GM12878 (cell line): ENCODE data around the gene MAST3. TPM values are rescaled to one million over a fixed set of nuclear protein-coding genes. Genes with fewer than 3 reads are reported as not detected.

Experiments
- ATAC-seq: fragments of 200-7000 bp; cut with Tn5 transposase; 3 replicates; pipeline ENCODE4 v1.9.1; 2020; ENCODE audit warnings: mild to moderate bottlenecking, moderate library complexity
- BruUV-seq: library from RNA; stranded (reverse); fragments of 400-500 nt; replicated peaks from 2 replicates; lab custom pipeline; 2021; lab: Mats Ljungman, UMichigan
- CTCF ChIA-PET: fragments of 300-600 bp; sonication (Branson Sonifier 250); formaldehyde crosslinking; extraction: SDS; loops from one replicate; lab custom pipeline; 2021; ENCODE audit warnings: inconsistent platforms; lab: Yijun Ruan, JAX
- POLR2A ChIA-PET: fragments of 350-600 bp; formaldehyde crosslinking; extraction: SDS; loops from one replicate; lab custom pipeline; 2021; ENCODE audit warnings: inconsistent platforms; lab: Charles Lee
- RAD21 ChIA-PET: fragments of 300-600 bp; sonication (Branson Sonifier 250); formaldehyde crosslinking; loops from one replicate; lab custom pipeline; 2023; ENCODE audit warnings: antibody characterized with exemption; ENCODE audit not compliant: unreplicated experiment; lab: Charles Lee
- SMC1A ChIA-PET: fragments of 300-600 bp; sonication (Branson Sonifier 250); formaldehyde crosslinking; loops from one replicate; lab custom pipeline; 2023; ENCODE audit not compliant: unreplicated experiment, uncharacterized antibody; lab: Charles Lee
- DNase-seq: peaks from one replicate; pipeline ENCODE4 v3.0.0-alpha.2; 2011; ENCODE audit warnings: low read depth, low spot score
- FAIRE-seq: peaks from 3 replicates; lab custom pipeline; 2011; peaks lifted over from hg19 to GRCh38; lab: Jason Lieb, UNC
- H2AFZ ChIP-seq: 2 replicates; pipeline ENCODE4 v1.6.0; 2011; ENCODE audit warnings: low read depth, low read length, control low read depth; ENCODE audit not compliant: control insufficient read depth
- H3K27ac ChIP-seq: 2 replicates; pipeline ENCODE4 v1.5.1; 2011; ENCODE audit warnings: control low read depth; ENCODE audit not compliant: control insufficient read depth, insufficient read depth
- H3K27me3 ChIP-seq, 2 experiments: replicated peaks in 1 of 2; 2 replicates each; pipeline versions ENCODE4 v1.6.0 to v1.6.1; 2011; ENCODE audit warnings: low read length in 1 of 2; ENCODE audit not compliant: control insufficient read depth in 2 of 2, insufficient read depth in 2 of 2
- H3K36me3 ChIP-seq, 2 experiments: 2 replicates each; pipeline ENCODE4 v1.5.1; 2011; ENCODE audit warnings: low read length in 1 of 2; ENCODE audit not compliant: control insufficient read depth in 2 of 2, insufficient read depth in 2 of 2
- H3K4me1 ChIP-seq: 2 replicates; pipeline ENCODE4 v1.6.1; 2011; ENCODE audit warnings: mild to moderate bottlenecking, low read length, moderate library complexity, mixed read lengths; ENCODE audit not compliant: control insufficient read depth, insufficient read depth
- H3K4me2 ChIP-seq: 2 replicates; pipeline ENCODE4 v1.6.0; 2011; ENCODE audit warnings: control low read depth; ENCODE audit not compliant: control insufficient read depth, insufficient read depth
- H3K4me3 ChIP-seq: fragments of 200-600 bp; sonication (generic); 2 replicates; pipeline ENCODE4 v1.5.1; 2016
- H3K79me2 ChIP-seq: 2 replicates; pipeline ENCODE4 v1.6.0; 2011; ENCODE audit warnings: low read length; ENCODE audit not compliant: control insufficient read depth, insufficient read depth
- H3K9ac ChIP-seq: 2 replicates; pipeline ENCODE4 v1.8.0; 2011; ENCODE audit warnings: low read length, control low read depth, mixed read lengths; ENCODE audit not compliant: control insufficient read depth, insufficient read depth
- H3K9me3 ChIP-seq: replicated peaks from 3 replicates; pipeline ENCODE4 v1.5.1; 2011; ENCODE audit warnings: mild to moderate bottlenecking, low read length; ENCODE audit not compliant: control insufficient read depth, insufficient read depth
- H4K20me1 ChIP-seq: 2 replicates; pipeline ENCODE4 v1.6.0; 2011; ENCODE audit not compliant: control insufficient read depth, insufficient read depth
- ATF2 ChIP-seq: IDR thresholded peaks from 2 replicates; pipeline ENCODE4 v1.6.1; 2012; ENCODE audit warnings: low read length, inconsistent platforms
- CREM ChIP-seq: IDR thresholded peaks from 2 replicates; pipeline ENCODE4 v1.6.1; 2014; ENCODE audit warnings: antibody characterized with exemption, low read depth
- EGR1 ChIP-seq, 2 experiments: IDR thresholded peaks; 1 replicate in 1 of 2; 2 replicates in 1 of 2; pipeline ENCODE4 v1.6.1; 2011 to 2012; ENCODE audit warnings: low read depth in 2 of 2, low read length in 2 of 2, borderline replicate concordance in 1 of 2, mild to moderate bottlenecking in 1 of 2, moderate library complexity in 1 of 2
- IRF4 ChIP-seq: IDR thresholded peaks from 2 replicates; pipeline ENCODE4 v1.6.1; 2011; ENCODE audit warnings: low read depth, low read length
- KDM1A ChIP-seq: fragments of 200-600 bp; sonication (generic); IDR thresholded peaks from 2 replicates; pipeline ENCODE4 v1.6.1; 2016; ENCODE audit warnings: borderline replicate concordance
- MTA2 ChIP-seq: fragments of 450-650 bp; IDR thresholded peaks from 2 replicates; pipeline ENCODE4 v1.6.1; 2016; ENCODE audit warnings: low read depth, mild to moderate bottlenecking, moderate library complexity
- NR2C1 ChIP-seq: fragments of 450-650 bp; IDR thresholded peaks from 2 replicates; pipeline ENCODE4 v1.6.1; 2017; ENCODE audit warnings: antibody characterized with exemption, mild to moderate bottlenecking, moderate library complexity
- PML ChIP-seq: IDR thresholded peaks from 2 replicates; pipeline ENCODE4 v1.6.1; 2012; ENCODE audit warnings: low read length, inconsistent platforms
- PRDM15 ChIP-seq: fragments of 450-650 bp; formaldehyde crosslinking; IDR thresholded peaks from 2 replicates; pipeline ENCODE4 v1.4.0; 2020; ENCODE audit warnings: mild to moderate bottlenecking, moderate library complexity
- RUNX3 ChIP-seq: IDR thresholded peaks from 2 replicates; pipeline ENCODE4 v1.6.1; 2012; ENCODE audit warnings: low read length, inconsistent platforms
- STAT1 ChIP-seq: fragments of 450-650 bp; conservative IDR thresholded peaks from 2 replicates; pipeline ENCODE4 v1.6.1; 2014; ENCODE audit warnings: antibody characterized with exemption, mild to moderate bottlenecking
- WRNIP1 ChIP-seq: IDR thresholded peaks from 2 replicates; pipeline ENCODE4 v1.6.1; 2011; ENCODE audit warnings: low read depth, low read length, improper control_type of control experiment, borderline replicate concordance
- ZBTB40 ChIP-seq: fragments of 450-650 bp; IDR thresholded peaks from 2 replicates; pipeline ENCODE4 v1.6.1; 2016; ENCODE audit warnings: mild to moderate bottlenecking, moderate library complexity, borderline replicate concordance
- ZNF274 ChIP-seq: IDR thresholded peaks from one replicate; pipeline ENCODE4 v1.8.0; 2011; ENCODE audit not compliant: insufficient read length, insufficient read depth
- ZZZ3 ChIP-seq: IDR thresholded peaks from 2 replicates; pipeline ENCODE4 v1.6.1; 2011; ENCODE audit warnings: low read depth; ENCODE audit not compliant: control insufficient read depth, insufficient read length
- WGBS: methylation state at CpG from one replicate; pipeline ENCODE4 v1.1.6; 2016; ENCODE audit warnings: low lambda C conversion rate; ENCODE audit not compliant: insufficient replicate concordance, insufficient coverage; ENCODE audit errors: missing lambda C conversion rate; 5-methylcytosine and 5-hydroxymethylcytosine counted together
- in situ Hi-C: fragments of 300-500 bp; cut with MboI; formaldehyde crosslinking; loops from 9 replicates; pipeline ENCODE4 v1.14.3; 2018; ENCODE audit warnings: mixed read lengths
- intact Hi-C: fragments of 100-400 bp; cut with micrococcal nuclease; formaldehyde crosslinking; loops from one replicate; pipeline ENCODE4 v1.14.2; 2022; ENCODE audit not compliant: unreplicated experiment
- polyA plus RNA-seq, 11 experiments: library from polyadenylated mRNA; depleted of rRNA in 4 of 11; unstranded in 6 of 11; stranded (reverse) in 5 of 11; fragments of >200 nt; fragmentation: Nextera tagmentation in 4 of 11; fragmentation: Illumina TruSeq in 1 of 11; extraction: Ambion mirVana in 4 of 11; extraction: Trizol in 1 of 11; gene quantifications; 1 replicate in 1 of 11; 2 replicates in 10 of 11; pipeline versions ENCODE4 v1.2.1 to v1.2.3, GENCODE V29; 2011 to 2016; ENCODE audit warnings: inconsistent platforms in 2 of 11, missing spikeins in 2 of 11, low read depth in 1 of 11
- total RNA-seq, 4 experiments: library from RNA; depleted of rRNA in 3 of 4; stranded (reverse); fragments of >200 nt in 3 of 4; fragmentation: Illumina TruSeq in 1 of 4; extraction: Trizol in 1 of 4; gene quantifications; 2 replicates each; pipeline versions ENCODE4 v1.2.1 to v1.2.3, GENCODE V29; 2013 to 2021

The MAST3 gene
- total and polyA plus RNA-seq, 10 of the 15 experiments (the other 5 are each of a cell fraction or from before 2014, with no cell fraction given) = 3.0 to 22.2 (median 7.5) TPM

- FAIRE-seq (peak; percentile 65), ATAC-seq (0 out of 3 replicates have a peak, but pooled peaks have one; percentile 1), DNase-seq (no peak)
- peak overlapping the region; percentile 79 for H3K9ac ChIP-seq
- peak overlapping the region; percentile 99 for H3K4me2 ChIP-seq
- peak overlapping the region; percentile 84 for H3K4me3 ChIP-seq
- peaks cover 11% of the 10 kb centered on the region for H3K79me2 ChIP-seq
- intact Hi-C loops = loop anchor here (2.0 kb wide), 1 partner anchor 19 kb away; the partner anchor contains the start of gene IFI30
- H3K27ac ChIP-seq = peak overlapping the region; percentile 63
- ChIA-PET SMC1A (interaction anchor here (0.9 kb wide), 1 partner anchor 17 kb away, joined by 3 read pairs; no protein-coding TSS in a partner anchor), CTCF (interaction anchor here (0.9 to 1.0 kb wide), 2 partner anchors 41 to 43 kb away, joined by 3 to 6 read pairs; no protein-coding TSS in a partner anchor), RAD21 (no interaction called here), POLR2A (no interaction called here)
- 10% methylated on average over 37 of the region's 38 CpGs for WGBS
- peaks cover 2 to 6% of the 10 kb centered on the region in 2 experiments; a peak in 3 of 4 replicates for H3K36me3 ChIP-seq
- peaks cover 15% of the 10 kb centered on the region for H3K4me1 ChIP-seq
- in situ Hi-C loops = no loop called here
- BruUV-seq = TSS peak; percentile 30
- no peaks in the 10 kb centered on the region for H3K27me3 ChIP-seq
- H3K9me3 ChIP-seq = no peaks in the 10 kb centered on the region
- no peaks in the 10 kb centered on the region for H4K20me1 ChIP-seq
- H2AFZ ChIP-seq = peak overlapping the region; percentile 74
- TF ChIP-seq ZNF274 = no peak
- TF ChIP-seq CREM = no peak
- TF ChIP-seq EGR1 (IDR thresholded peaks at IDR 0.05; ENCODE audit: borderline replicate concordance in 1 of 2, low read depth in 2 of 2, low read length in 2 of 2) = peak in 1 of 2 experiments; percentile 10; a peak in 1 of 3 replicates
- no peak for TF ChIP-seq IRF4
- TF ChIP-seq ZZZ3 = no peak
- no peak for TF ChIP-seq KDM1A
- TF ChIP-seq PRDM15 (CRISPR knock-in tag) = no peak
- no peak for TF ChIP-seq RUNX3
- TF ChIP-seq STAT1 = no peak
- TF ChIP-seq PML = no peak
- no peak for TF ChIP-seq NR2C1
- TF ChIP-seq MTA2 = no peak
- TF ChIP-seq WRNIP1 = no peak
- no peak for TF ChIP-seq ZBTB40
- TF ChIP-seq ATF2 = no peak
These were observed 56.1 kb downstream of the MAST3 start for GRCh38 chr19:18153556-18154134.
